GM08714 (cell line): ENCODE data around the gene NOP14.

Experiments
- H3K4me3 ChIP-seq: fragments of 200-500 bp; sonication (Bioruptor generic); 2 replicates; pipeline ENCODE4 v1.5.1; 2014; ENCODE audit warnings: mild to moderate bottlenecking, low read length, inconsistent platforms
- ZNF274 ChIP-seq: IDR thresholded peaks from 2 replicates; pipeline ENCODE4 v1.6.1; 2012; ENCODE audit warnings: mild to moderate bottlenecking, low read depth, low read length

The NOP14 gene

GRCh38 chr4:2933566-2934076 is 29.6 kb downstream of the NOP14 start:
- TF ChIP-seq ZNF274: no peak
- H3K4me3 ChIP-seq: peak overlapping the region; percentile 65; the same call in 1 of the 2 replicates

- peak overlapping the region; percentile 65; the same call in 1 of the 2 replicates for H3K4me3 ChIP-seq
- no peak for TF ChIP-seq ZNF274
Measured at GRCh38 chr4:2932951-2933565, 30.1 kb downstream of the NOP14 start.

GRCh38 chr4:2932321-2932950 is 30.8 kb downstream of the NOP14 start:
- H3K4me3 ChIP-seq: no peak overlapping the region; the same call in 1 of the 2 replicates
- TF ChIP-seq ZNF274: no peak

DNA sequence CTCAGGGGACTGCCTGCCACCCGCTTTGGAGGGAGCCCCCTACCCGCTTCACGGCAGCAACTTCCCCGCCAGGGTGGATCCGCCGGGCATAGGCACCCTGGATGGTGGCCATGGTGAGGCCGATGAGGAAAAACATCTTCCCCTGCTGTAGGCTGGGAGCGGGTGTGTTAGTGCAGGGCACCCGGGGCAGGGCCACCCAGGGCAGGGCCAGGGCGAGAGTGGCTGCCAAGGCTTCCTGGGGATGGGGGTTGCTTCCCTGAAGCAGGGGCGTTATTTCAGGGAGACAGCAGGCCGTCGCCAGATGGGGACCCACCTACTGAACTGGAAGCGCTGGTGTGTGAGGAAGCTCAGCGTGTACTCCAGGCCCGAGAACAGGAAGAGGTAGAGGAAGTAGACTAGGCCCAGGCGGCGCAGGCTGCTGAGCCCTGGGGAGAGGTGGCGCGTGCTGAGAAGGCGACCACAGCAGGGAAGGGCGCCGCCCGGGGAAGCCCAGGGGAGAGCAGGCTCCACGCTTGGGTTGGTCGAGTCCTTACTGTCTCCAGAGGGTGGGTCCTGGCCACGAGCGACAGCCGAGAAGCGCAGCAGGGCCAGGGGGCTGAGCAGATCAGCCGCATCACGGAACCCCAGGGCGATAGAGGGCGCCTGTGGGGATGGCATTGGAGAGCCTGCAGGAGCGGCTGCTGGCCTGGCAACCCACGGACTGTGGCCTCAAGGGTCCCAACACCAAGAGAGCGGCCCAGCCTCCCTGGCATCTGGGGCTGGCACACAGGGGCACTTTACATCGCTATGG is 31.5 kb downstream of the NOP14 start:
- TF ChIP-seq ZNF274: no peak
- H3K4me3 ChIP-seq: no peak overlapping the region; the same call in 1 of the 2 replicates

GRCh38 chr4:2930758-2931511 is 32.3 kb downstream of the NOP14 start:
- TF ChIP-seq ZNF274: no peak

GRCh38 chr4:2930135-2930757 is 33.0 kb downstream of the NOP14 start:
- no peak overlapping the region for H3K4me3 ChIP-seq
- no peak for TF ChIP-seq ZNF274

More at GRCh38 chr4:2930758-2931511, 32.3 kb downstream of the NOP14 start:
- no peak overlapping the region; the same call in 1 of the 2 replicates for H3K4me3 ChIP-seq

DNA sequence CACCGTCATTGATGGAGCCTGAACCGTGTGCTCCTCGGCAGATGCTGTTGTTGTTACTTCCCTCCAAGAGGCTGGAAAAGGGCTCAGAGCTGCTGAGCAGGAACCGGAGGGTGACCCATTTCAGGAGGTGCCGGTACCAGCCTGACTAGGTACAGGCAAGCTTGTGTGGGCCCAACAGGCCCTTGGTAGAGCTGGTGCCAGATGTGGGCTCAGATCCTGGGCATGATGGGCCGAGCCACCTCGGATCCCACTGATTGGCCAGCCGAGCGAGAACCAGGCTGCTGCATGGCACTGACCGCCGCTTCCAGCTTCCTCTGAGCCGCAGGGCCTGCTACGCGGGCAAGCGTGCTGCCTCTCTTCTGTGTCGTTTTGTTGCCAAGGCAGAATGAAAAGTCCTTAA is 33.7 kb downstream of the NOP14 start:
- TF ChIP-seq ZNF274: no peak
- H3K4me3 ChIP-seq: no peak overlapping the region

- no peak for TF ChIP-seq ZNF274
- no peak overlapping the region for H3K4me3 ChIP-seq
Measured at GRCh38 chr4:2928242-2929176, 34.7 kb downstream of the NOP14 start.

DNA sequence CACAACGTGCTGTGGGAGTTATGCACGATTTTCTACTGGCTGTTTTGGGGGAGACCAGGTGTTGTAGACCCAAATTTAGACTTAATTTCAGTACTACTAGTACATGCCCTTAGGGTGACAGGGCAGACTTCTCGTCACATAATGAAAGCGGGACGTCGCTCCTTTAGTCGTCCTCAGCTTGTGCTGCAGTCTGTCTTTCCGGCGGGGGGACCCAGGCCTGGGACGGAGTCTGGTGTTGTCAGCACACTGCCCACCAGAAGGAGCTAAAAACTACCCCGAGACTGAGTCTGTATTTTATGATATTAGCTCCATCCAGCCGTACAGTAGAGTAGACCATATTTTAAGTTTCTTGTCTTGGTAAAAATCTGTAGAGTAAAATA is 35.5 kb downstream of the NOP14 start:
- no peak overlapping the region for H3K4me3 ChIP-seq
- no peak for TF ChIP-seq ZNF274

DNA sequence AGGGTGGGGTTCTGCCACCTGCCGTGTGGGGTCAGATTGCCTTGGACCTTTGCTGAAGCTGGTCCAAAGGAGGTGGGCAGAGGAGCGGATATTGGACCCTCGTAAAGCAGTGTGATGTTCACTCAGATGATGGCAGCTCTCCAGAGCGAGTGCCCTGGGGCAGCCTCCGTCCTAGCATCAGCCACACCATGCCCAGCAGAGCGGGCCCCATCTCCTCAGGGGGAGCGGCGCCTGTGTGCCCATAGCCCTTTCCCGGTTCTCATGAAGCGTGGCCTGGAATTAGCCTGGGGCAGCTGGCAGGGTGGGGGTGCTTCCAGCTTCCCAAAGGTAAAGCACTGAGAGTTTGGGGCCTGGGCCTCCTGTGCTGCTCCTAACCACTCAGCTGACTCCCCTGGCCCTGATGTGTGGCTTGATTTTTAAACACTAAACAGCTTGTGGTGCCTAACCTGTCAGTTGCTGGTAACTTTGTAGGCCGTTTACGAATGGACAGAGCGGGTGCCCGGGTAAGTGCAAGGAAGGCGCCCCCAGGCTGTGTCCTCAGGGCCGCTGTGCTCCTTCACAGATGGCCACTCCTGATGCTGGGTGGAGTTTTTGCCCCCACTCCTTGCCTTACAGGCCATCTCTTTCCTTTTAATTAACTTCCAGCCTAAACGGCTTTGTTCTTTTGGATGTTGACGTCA is 36.0 kb downstream of the NOP14 start:
- no peak overlapping the region for H3K4me3 ChIP-seq
- TF ChIP-seq ZNF274: no peak

DNA sequence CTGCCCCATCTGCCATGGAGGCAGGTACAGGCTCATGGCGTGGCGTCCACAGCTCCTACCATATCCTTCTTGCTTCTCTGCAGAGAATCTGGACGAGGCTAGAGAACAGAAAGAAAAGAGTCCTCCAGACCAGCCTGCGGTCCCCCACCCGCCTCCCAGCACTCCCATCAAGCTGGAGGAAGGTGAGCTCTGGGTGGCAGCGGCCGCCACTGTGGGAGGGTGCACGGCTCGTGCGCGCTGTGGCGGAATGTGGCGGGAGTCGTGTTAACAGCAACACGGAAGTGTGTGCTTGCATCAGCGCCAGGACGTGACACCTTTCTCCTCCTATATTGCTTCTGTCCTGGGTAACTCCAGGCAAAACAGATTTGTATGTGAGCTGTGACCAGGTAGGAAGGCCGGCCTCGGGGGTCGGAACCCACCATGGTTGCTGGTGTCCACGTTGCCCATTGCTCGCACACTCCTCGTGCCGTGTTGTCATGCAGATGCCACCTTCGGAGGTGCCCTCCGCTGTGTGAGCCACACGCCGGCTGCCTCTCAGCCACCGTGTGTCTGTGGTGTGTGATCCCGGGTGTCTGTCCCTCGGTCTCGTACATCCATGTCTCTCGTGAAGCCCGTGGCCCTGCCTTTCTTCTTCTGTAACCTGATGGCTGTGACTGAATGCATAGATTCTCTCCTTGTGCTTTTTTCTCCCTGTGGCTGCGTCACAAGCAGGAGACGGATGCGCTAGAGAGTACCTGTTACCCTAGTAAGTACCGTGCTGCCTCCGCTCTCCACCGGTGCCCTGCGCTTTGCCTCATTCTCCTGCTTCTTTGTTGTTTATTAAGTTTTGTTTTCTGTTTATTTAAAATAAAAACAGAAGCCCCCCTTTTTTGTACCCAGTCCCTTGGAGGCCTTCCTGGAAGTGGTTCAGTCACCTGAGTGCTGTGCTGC is 37.0 kb downstream of the NOP14 start:
- TF ChIP-seq ZNF274: no peak
- no peak overlapping the region for H3K4me3 ChIP-seq
